GM18861 (cell line): ENCODE results near the gene TCP1.
"Not testable (repeated sequence)": the region's sequence is repeated elsewhere in the genome, so short reads cannot be mapped to it uniquely, and the experiment has no call there.

Source experiments
- ATAC-seq: cut with Tn5 transposase; IDR thresholded peaks from one replicate; pipeline ENCODE4 v1.9.1; 2021; ENCODE audit not compliant: unreplicated experiment

Gene TCP1

DNA sequence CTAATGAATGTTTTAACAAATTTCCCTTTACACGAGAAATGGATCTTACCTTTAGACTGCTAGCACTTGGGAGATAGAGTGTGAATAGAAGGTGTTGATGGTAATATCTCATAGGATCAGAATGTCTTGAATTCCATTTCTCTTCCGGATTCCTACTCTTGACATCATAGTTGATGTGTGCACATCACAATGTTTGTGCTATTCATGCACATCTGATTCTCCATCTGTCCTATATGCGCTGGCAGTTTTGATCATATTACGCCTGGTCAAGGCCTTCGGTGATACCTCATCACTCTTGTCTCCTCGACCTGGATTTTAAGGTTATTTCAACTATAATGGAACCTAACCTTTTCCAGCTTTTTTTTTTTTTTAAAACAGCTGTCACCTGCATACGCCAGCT, 44.3 kb downstream of the TCP1 start:
- no peak for ATAC-seq

DNA sequence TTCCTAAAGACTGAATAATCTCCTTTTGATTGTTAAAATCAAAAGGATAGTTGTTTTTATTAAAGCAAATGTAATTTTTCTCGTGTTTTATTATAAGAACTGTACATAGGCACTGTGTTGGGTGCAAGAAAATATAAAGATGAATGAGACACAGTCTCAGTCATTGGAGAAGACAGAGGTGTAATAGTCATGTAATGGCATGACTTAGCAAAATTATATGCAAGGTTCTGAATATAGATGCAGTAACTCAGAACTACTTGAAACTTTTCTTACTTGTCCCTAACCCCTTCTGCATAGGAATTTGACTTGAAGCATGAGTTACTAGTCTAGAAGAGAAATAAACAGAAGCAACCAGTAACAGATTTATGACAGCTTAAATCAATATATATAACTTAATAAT, 47.2 kb downstream of the TCP1 start:
- no peak for ATAC-seq

DNA sequence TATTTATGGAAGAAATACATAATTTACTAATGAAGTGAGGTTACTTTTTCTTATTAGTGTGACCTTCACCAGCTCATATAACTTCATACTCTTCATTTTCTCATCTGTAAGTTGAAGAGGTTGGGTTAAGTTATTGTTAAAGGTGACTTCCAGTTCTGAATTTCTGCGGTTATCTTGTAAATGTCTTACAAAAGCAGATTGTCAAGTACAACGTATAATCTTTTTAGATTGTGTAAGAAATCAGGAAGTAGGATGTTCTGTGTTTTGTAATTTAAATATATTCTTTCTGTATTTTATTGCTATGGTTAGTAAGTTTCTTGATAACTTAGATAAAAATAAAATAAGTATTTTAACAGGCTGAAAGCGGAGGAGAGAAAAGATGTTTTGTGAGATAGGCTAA, 50.1 kb downstream of the TCP1 start:
- no peak for ATAC-seq

DNA sequence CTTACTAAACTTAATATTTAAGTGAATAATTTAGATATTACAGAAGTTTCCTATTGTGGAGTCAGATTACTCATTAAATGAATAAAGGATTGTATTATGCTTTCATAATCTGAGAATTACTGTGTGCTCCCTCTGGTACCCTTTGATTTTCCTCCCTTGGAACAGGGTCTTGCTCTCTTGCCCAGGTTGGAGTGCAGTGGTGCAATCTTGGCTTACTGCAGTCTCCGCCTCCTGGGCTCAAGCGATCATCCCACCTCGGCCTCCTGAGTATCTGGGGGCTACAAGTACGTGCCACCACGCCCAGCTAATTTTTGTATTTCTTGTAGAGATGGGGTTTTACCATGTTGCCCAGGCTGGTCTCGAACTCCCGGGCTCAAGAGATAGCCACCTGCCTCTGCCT, 52.5 kb downstream of the TCP1 start:
- ATAC-seq: no peak

DNA sequence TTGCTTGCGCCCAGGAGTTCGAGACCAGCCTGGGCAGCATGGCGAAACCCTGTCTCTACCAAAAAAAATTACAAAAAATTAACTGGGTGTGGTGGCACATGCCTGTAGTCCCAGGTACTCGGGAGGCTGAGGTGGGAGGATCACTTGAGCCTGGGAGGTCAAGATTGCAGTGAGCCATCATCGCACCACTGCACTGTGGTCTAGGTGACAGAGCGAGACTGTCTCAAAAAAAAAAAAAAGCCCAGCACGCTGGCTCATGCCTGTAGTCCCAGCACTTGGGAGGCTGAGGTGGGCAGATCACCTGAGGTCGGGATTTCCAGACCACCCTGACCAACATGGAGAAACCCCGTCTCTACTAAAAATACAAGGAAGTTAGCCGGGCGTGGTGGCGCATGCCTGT, 56.0 kb downstream of the TCP1 start:
- not testable (repeated sequence) for ATAC-seq

DNA sequence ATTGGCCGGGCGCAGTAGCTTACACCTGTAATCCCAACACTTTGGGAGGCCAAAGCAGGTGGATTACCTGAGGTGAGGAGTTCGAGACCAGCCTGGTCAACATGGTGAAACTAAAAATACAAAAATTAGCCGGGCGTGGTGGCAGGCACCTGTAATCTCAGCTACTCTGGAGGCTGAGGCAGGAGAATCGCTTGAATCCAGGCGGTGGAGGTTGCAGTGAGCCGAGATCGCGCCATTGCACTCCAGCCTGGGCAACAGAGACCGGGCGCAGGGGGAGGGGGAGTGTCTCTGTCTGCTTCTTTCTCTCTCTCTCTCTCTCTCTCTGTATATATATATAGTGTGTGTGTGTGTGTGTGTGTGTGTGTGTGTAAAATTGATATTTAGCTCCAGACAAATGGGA, 56.9 kb downstream of the TCP1 start:
- not testable (repeated sequence) for ATAC-seq

DNA sequence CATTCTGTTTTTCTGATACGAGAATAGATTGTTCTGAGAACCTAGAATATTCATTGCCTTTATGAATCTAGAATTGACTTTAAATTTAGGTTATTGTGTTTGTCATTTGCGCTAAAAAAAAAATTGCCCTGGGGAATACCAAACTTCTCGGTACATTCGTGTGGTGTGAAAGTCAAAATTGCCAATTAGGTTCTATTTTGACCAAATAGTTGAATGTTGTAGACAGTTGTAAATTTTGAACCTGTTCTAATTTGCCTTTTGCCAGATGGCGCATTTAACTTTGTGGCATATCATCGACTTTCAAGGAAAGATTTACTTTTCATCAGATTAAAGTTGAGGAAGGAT, 59.1 kb downstream of the TCP1 start:
- ATAC-seq: no peak

DNA sequence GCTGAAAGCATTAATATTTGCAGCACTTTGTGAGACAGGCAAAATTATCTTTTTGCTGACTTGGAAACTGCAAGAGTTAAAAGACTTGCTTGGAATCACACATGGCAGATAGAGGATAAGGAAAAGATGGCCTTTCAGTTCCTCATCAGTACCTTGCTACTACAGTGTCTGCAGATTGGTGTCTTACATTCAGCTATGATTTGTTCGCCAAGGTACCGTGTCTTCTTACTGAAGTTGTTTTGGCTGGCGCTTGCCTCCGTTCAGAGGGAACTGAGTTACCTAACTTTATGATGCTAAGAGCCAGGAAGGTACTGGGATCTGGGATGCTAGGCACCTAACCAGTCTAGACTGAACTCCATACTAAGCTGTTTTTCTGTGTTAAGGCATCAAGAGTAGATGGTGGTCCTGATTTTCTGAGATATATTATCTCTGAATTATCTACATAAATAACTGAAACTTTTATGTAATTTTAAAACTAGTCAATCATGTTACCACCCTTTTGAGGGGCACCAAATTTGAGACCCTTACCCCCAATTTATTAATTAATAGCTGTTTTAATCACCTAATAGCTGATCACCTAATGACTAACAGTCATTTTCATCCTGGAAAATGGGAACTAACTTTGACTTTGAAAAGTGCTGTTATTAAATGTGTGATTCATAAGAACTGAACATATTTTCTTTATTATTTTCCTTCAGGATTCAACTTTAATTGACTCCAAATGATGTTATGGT, 59.6 kb downstream of the TCP1 start:
- ATAC-seq: peak; percentile 25

DNA sequence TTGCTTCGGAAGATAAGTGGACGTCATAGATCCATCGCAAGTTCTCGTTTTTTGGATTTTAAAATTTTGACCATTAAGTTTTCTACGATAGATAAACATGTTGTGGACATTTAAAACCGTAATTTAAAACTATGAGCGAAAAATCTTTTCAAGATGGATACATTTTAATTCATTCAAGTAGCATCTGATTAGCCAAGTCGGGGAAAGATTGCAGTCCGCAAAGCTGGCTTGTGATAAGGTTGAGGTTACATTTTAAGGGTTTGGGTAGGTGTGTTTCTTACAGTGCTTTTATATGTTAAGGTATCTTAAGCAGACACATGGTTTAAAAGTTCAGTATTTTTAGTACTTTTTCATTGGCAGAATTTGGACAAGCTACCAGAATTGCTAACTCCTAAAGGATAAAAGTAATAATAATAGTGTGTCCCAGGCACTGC, 60.9 kb downstream of the TCP1 start:
- no peak for ATAC-seq
